Pons (tissue), 1 donor: ENCODE measurements around the gene GABRP.
"Not testable (repeated sequence)": the region's sequence is repeated elsewhere in the genome, so short reads cannot be mapped to it uniquely, and the experiment has no call there.

ENCODE experiments used
- DNase-seq: peaks from one replicate; pipeline ENCODE4 v3.0.0-alpha.2; 2016; ENCODE audit warnings: low spot score

Gene GABRP

GRCh38 chr5:170755679-170756456, 27.7 kb upstream of the GABRP start:
- DNase-seq: no peak

- no peak for DNase-seq
Observed at GRCh38 chr5:170756691-170757090, 26.8 kb upstream of the GABRP start.

- no peak for DNase-seq
Observed at GRCh38 chr5:170757182-170757601, 26.3 kb upstream of the GABRP start.

GRCh38 chr5:170757669-170758068, 25.9 kb upstream of the GABRP start:
- no peak for DNase-seq

- DNase-seq: no peak
Observed at GRCh38 chr5:170758481-170758880, 25.0 kb upstream of the GABRP start.

GRCh38 chr5:170760113-170760512, 23.4 kb upstream of the GABRP start:
- DNase-seq: no peak

- no peak for DNase-seq
Observed at GRCh38 chr5:170761048-170761707, 22.3 kb upstream of the GABRP start.

- no peak for DNase-seq
Observed at GRCh38 chr5:170761708-170762066, 21.8 kb upstream of the GABRP start.

GRCh38 chr5:170762298-170762697, 21.2 kb upstream of the GABRP start:
- not testable (repeated sequence) for DNase-seq

GRCh38 chr5:170765868-170766267, 17.7 kb upstream of the GABRP start:
- DNase-seq: not testable (repeated sequence)

GRCh38 chr5:170769246-170769645, 14.3 kb upstream of the GABRP start:
- DNase-seq: no peak

- DNase-seq: no peak
Observed at GRCh38 chr5:170769898-170770416, 13.6 kb upstream of the GABRP start.

GRCh38 chr5:170771496-170771895, 12.0 kb upstream of the GABRP start:
- no peak for DNase-seq

GRCh38 chr5:170773024-170773985, 10.2 kb upstream of the GABRP start:
- no peak for DNase-seq

- no peak for DNase-seq
Observed at GRCh38 chr5:170774831-170775230, 8.7 kb upstream of the GABRP start.

GRCh38 chr5:170781946-170782345, 1.6 kb upstream of the GABRP start:
- no peak for DNase-seq

- DNase-seq: peak; percentile 7
Observed at GRCh38 chr5:170782438-170782837, 1.1 kb upstream of the GABRP start.

GRCh38 chr5:170785416-170785815, 1.9 kb downstream of the GABRP start:
- DNase-seq: no peak

- no peak for DNase-seq
Observed at GRCh38 chr5:170787216-170787615, 3.7 kb downstream of the GABRP start.

GRCh38 chr5:170788626-170789304, 5.2 kb downstream of the GABRP start:
- DNase-seq: no peak

GRCh38 chr5:170791325-170791954, 7.9 kb downstream of the GABRP start:
- DNase-seq: peak; percentile 87
